ENCODE results near the gene CCNY.

Gene CCNY

GRCh38 chr10:35584946-35585345 is 248.6 kb downstream of the CCNY start:
- H3F3A ChIP-seq (ENCODE audit: control insufficient read depth, insufficient read depth), result no peaks in the 10 kb centered on the region
- TF ChIP-seq, protein P1, sequence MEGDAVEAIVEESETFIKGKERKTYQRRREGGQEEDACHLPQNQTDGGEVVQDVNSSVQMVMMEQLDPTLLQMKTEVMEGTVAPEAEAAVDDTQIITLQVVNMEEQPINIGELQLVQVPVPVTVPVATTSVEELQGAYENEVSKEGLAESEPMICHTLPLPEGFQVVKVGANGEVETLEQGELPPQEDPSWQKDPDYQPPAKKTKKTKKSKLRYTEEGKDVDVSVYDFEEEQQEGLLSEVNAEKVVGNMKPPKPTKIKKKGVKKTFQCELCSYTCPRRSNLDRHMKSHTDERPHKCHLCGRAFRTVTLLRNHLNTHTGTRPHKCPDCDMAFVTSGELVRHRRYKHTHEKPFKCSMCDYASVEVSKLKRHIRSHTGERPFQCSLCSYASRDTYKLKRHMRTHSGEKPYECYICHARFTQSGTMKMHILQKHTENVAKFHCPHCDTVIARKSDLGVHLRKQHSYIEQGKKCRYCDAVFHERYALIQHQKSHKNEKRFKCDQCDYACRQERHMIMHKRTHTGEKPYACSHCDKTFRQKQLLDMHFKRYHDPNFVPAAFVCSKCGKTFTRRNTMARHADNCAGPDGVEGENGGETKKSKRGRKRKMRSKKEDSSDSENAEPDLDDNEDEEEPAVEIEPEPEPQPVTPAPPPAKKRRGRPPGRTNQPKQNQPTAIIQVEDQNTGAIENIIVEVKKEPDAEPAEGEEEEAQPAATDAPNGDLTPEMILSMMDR (IDR thresholded peaks at IDR 0.05; ENCODE audit: low read depth, low read length, poor library complexity, severe bottlenecking), result no peak
- no peak for TF ChIP-seq EZH2phosphoT487 (IDR thresholded peaks at IDR 0.05; ENCODE audit: borderline replicate concordance, low read length)
- H3K9me2 ChIP-seq (replicated peaks; ENCODE audit: control insufficient read depth, low read length), result no peaks in the 10 kb centered on the region
- H4K20me1 ChIP-seq (ENCODE audit: control insufficient read depth, insufficient read depth, low read depth, low read length), result no peaks in the 10 kb centered on the region
- no peak overlapping the region for H3K4me3 ChIP-seq (ENCODE audit: low read length)
- no peak overlapping the region for H3K27ac ChIP-seq (ENCODE audit: low read depth, low read length)
- no peaks in the 10 kb centered on the region; the same call in 1 of the 2 replicates for H3K27me3 ChIP-seq (ENCODE audit: control insufficient read depth, low read length)
- no peaks in the 10 kb centered on the region for H3K4me1 ChIP-seq (ENCODE audit: control insufficient read depth, low read length)
- no peaks in the 10 kb centered on the region for H3K36me3 ChIP-seq (ENCODE audit: control insufficient read depth, low read length)
- no peaks in the 10 kb centered on the region for H3K9me3 ChIP-seq (ENCODE audit: control insufficient read depth, insufficient read depth, low read length)
- H3K79me2 ChIP-seq (ENCODE audit: control insufficient read depth, low read length), result no peaks in the 10 kb centered on the region
- no peak overlapping the region for H3K4me2 ChIP-seq (ENCODE audit: low read length)

GRCh38 chr10:35585356-35585755 is 249.0 kb downstream of the CCNY start:
- H3K36me3 ChIP-seq (ENCODE audit: control insufficient read depth, low read length), result no peaks in the 10 kb centered on the region
- H3K27ac ChIP-seq (ENCODE audit: low read depth, low read length), result no peak overlapping the region
- H4K20me1 ChIP-seq (ENCODE audit: control insufficient read depth, insufficient read depth, low read depth, low read length), result no peaks in the 10 kb centered on the region
- no peaks in the 10 kb centered on the region for H3K79me2 ChIP-seq (ENCODE audit: control insufficient read depth, low read length)
- H3K9me2 ChIP-seq (replicated peaks; ENCODE audit: control insufficient read depth, low read length), result no peaks in the 10 kb centered on the region
- H3K4me2 ChIP-seq (ENCODE audit: low read length), result no peak overlapping the region
- H3K27me3 ChIP-seq (ENCODE audit: control insufficient read depth, low read length), result no peaks in the 10 kb centered on the region; the same call in 1 of the 2 replicates
- H3K4me1 ChIP-seq (ENCODE audit: control insufficient read depth, low read length), result no peaks in the 10 kb centered on the region
- no peaks in the 10 kb centered on the region for H3K9me3 ChIP-seq (ENCODE audit: control insufficient read depth, insufficient read depth, low read length)
- TF ChIP-seq, protein P1 (IDR thresholded peaks at IDR 0.05; ENCODE audit: low read depth, low read length, poor library complexity, severe bottlenecking), result no peak
- TF ChIP-seq EZH2phosphoT487 (IDR thresholded peaks at IDR 0.05; ENCODE audit: borderline replicate concordance, low read length), result no peak
- H3F3A ChIP-seq (ENCODE audit: control insufficient read depth, insufficient read depth), result no peaks in the 10 kb centered on the region
- no peak overlapping the region for H3K4me3 ChIP-seq (ENCODE audit: low read length)

DNA sequence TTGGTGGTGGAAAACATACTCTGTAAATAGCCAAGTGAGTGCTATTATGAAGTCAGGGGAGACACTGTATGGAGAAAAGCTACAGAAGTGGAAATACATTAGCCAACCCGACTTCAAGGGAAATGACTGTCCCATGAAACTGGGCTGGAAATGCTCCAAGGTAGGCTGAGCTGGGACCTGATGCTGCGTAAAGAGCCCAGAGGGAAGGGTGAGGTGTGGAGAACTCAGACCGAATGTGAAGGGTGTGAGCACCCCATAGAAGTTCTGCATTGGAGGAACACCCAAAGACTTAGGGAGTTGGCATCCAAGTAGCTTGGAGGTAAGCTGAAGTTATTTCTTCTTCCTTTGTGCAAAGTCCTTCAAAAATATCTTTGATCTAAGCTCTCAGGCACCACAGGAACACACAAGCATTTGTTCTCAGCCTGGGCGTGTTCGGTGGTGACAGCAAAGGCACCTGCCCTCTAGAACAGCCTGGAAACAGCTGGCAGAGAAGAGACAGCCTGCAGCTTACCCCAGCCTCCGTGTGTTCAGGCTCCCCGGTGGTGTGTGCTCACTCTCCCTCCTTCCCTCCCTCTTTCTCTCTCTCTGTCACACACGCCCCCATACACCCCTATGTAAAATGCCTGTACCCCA is 249.7 kb downstream of the CCNY start:
- Histone ChIP-seq H3K9me2 (replicated peaks; ENCODE audit: control insufficient read depth, low read length) (no peaks in the 10 kb centered on the region), H3K27ac (ENCODE audit: low read depth, low read length) (no peak overlapping the region), H3K9me3 (ENCODE audit: control insufficient read depth, insufficient read depth, low read length) (no peaks in the 10 kb centered on the region), H3F3A (ENCODE audit: control insufficient read depth, insufficient read depth) (no peaks in the 10 kb centered on the region), H3K4me2 (ENCODE audit: low read length) (no peak overlapping the region), H3K4me3 (ENCODE audit: low read length) (no peak overlapping the region), H3K79me2 (ENCODE audit: control insufficient read depth, low read length) (no peaks in the 10 kb centered on the region), H3K36me3 (ENCODE audit: control insufficient read depth, low read length) (no peaks in the 10 kb centered on the region), H3K4me1 (ENCODE audit: control insufficient read depth, low read length) (no peaks in the 10 kb centered on the region), H4K20me1 (ENCODE audit: control insufficient read depth, insufficient read depth, low read depth, low read length) (no peaks in the 10 kb centered on the region), H3K27me3 (ENCODE audit: control insufficient read depth, low read length) (no peaks in the 10 kb centered on the region; the same call in 1 of the 2 replicates)
- no peak for TF ChIP-seq EZH2phosphoT487 (IDR thresholded peaks at IDR 0.05; ENCODE audit: borderline replicate concordance, low read length)
- TF ChIP-seq, protein P1 (IDR thresholded peaks at IDR 0.05; ENCODE audit: low read depth, low read length, poor library complexity, severe bottlenecking), result no peak

Measured in DOHH2 (cell line).